Kidney (tissue), 14 donors: Measurements from ENCODE around the gene XPNPEP2. TPM values are rescaled to one million over a fixed set of nuclear protein-coding genes. Genes with fewer than 3 reads are reported as not detected.

Experiments
- DNase-seq, 5 donors: peaks; one replicate each; pipeline ENCODE4 v3.0.0-alpha.2; 2013 to 2020
- FAIRE-seq: peaks from 2 replicates; lab custom pipeline; 2012; peaks lifted over from hg19 to GRCh38; lab: Jason Lieb, UNC
- H3K27ac ChIP-seq, 2 donors: one replicate each; pipeline ENCODE4 v1.7.0; 2013; ENCODE audit warnings: low read depth in 2 of 2, low read length in 2 of 2, inconsistent platforms in 1 of 2
- H3K27me3 ChIP-seq: one replicate; pipeline ENCODE4 v1.7.1; 2013; ENCODE audit warnings: low read length, inconsistent platforms; ENCODE audit not compliant: control insufficient read depth, insufficient read depth
- H3K36me3 ChIP-seq, 3 donors: one replicate each; pipeline versions ENCODE4 v1.7.0 to v1.7.1; 2013; ENCODE audit warnings: low read length in 3 of 3, control low read depth in 1 of 3, inconsistent platforms in 1 of 3; ENCODE audit not compliant: insufficient read depth in 3 of 3, control insufficient read depth in 2 of 3
- H3K4me1 ChIP-seq, 3 donors: one replicate each; pipeline versions ENCODE4 v1.7.0 to v1.7.1; 2013; ENCODE audit warnings: low read length in 3 of 3, inconsistent platforms in 1 of 3, low read depth in 1 of 3; ENCODE audit not compliant: control insufficient read depth in 2 of 3, insufficient read depth in 2 of 3
- H3K4me3 ChIP-seq, 3 donors: one replicate each; pipeline versions ENCODE4 v1.7.0 to v1.8.1; 2013; ENCODE audit warnings: low read length in 3 of 3, control low read depth in 1 of 3, inconsistent platforms in 1 of 3
- H3K9ac ChIP-seq, 3 donors: one replicate each; pipeline versions ENCODE4 v1.7.0 to v1.7.1; 2013; ENCODE audit warnings: low read length in 3 of 3, control low read depth in 1 of 3, inconsistent platforms in 1 of 3
- H3K9me3 ChIP-seq, 3 donors: one replicate each; pipeline versions ENCODE4 v1.7.0 to v1.7.1; 2013; ENCODE audit warnings: low read length in 3 of 3, control low read depth in 1 of 3, inconsistent platforms in 1 of 3; ENCODE audit not compliant: control insufficient read depth in 2 of 3, insufficient read depth in 1 of 3
- intact Hi-C: fragments of 100-400 bp; cut with DNase I; formaldehyde crosslinking; loops from one replicate; pipeline ENCODE4 v1.11.1; 2022
- polyA plus RNA-seq: library from polyadenylated mRNA; stranded (reverse); fragments of 350-450 nt; fragmentation: Illumina TruSeq; extraction: RNeasy Lipid Tissue Mini Kit (QIAGEN cat#74804); gene quantifications from one replicate; pipeline ENCODE4 v1.2.3, GENCODE V29; 2014; ENCODE audit warnings: low read depth, low replicate concordance; ENCODE audit not compliant: insufficient read depth
- total RNA-seq: library from RNA; stranded (reverse); fragmentation: NEBNext Ultra II Directional; extraction: Animal tissue kit (Norgen Biotek cat#: 25700); gene quantifications from one replicate; pipeline ENCODE4 v1.2.1, GENCODE V29; 2021
- TF ChIP-seq, protein P1 (sequence below): IDR thresholded peaks from 3 replicates; pipeline ENCODE4 v1.5.1; 2012; ENCODE audit warnings: mild to moderate bottlenecking, moderate library complexity, borderline replicate concordance; ENCODE audit not compliant: insufficient read depth; ENCODE audit errors: extremely low read depth
- donor health status: control.
- donor health status: control.
- donor health status: control.
- donor health status: control.
- donor health status: control.
- donor health status: DM: yes; HTN: yes; CAD: no.
- donor health status: Normal renal cell carcinoma (clear cell type).

Gene XPNPEP2
- total and polyA plus RNA-seq, 2 donors from 2014 or later, result 2.0 to 78.6 TPM

DNA sequence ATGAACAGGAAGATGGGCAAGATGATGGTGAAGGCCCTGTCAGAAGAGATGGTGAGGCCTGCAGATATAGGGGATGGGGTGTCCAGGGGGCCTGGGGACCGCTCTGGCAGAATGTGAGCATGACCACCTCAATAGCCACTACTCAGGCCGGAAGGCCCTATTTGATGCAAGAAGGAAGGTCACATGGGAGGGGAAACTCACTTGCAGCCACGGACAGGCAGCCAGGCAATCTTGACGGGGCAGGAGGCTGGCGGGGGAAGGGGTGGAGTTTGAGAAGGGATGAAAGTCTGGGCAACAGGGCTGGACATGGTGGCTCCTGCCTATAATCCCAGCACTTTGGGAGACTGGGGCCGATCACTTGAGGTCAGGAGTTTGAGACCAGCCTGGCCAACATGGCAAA lies 49.7 kb downstream of the XPNPEP2 start:
- no peaks in the 10 kb centered on the region for H3K27me3 ChIP-seq
- no peak for DNase-seq
- no peak for FAIRE-seq
- no peak overlapping the region for H3K4me3 ChIP-seq
- no peaks in the 10 kb centered on the region for H3K4me1 ChIP-seq
- intact Hi-C loops, result no loop called here
- no peaks in the 10 kb centered on the region for H3K36me3 ChIP-seq
- no peaks in the 10 kb centered on the region for H3K9me3 ChIP-seq
- no peak overlapping the region for H3K9ac ChIP-seq
- TF ChIP-seq, protein P1, sequence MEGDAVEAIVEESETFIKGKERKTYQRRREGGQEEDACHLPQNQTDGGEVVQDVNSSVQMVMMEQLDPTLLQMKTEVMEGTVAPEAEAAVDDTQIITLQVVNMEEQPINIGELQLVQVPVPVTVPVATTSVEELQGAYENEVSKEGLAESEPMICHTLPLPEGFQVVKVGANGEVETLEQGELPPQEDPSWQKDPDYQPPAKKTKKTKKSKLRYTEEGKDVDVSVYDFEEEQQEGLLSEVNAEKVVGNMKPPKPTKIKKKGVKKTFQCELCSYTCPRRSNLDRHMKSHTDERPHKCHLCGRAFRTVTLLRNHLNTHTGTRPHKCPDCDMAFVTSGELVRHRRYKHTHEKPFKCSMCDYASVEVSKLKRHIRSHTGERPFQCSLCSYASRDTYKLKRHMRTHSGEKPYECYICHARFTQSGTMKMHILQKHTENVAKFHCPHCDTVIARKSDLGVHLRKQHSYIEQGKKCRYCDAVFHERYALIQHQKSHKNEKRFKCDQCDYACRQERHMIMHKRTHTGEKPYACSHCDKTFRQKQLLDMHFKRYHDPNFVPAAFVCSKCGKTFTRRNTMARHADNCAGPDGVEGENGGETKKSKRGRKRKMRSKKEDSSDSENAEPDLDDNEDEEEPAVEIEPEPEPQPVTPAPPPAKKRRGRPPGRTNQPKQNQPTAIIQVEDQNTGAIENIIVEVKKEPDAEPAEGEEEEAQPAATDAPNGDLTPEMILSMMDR, result no peak
- no peak overlapping the region for H3K27ac ChIP-seq

DNA sequence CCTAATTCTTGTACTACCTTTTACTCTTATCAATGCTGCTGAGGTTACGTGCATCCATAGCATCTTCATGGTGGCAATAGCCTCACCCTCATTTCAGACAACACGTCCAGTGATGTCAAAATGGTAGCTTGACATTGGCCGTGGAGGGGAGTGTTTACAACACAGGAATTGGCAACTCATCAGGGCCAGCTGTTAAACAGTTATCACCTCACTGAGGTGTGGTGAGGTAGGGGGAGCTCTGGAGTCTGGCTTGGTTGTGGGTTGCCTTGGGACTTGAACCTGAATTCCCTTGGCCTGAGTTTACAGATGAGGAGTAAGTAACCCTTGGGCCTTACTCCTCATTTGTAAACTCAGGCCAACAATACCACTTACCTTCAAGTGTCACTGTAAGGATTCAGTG lies 51.4 kb downstream of the XPNPEP2 start:
- no peaks in the 10 kb centered on the region for H3K27me3 ChIP-seq
- no peaks in the 10 kb centered on the region for H3K4me1 ChIP-seq
- H3K27ac ChIP-seq, result no peak overlapping the region
- H3K4me3 ChIP-seq, result no peak overlapping the region
- H3K36me3 ChIP-seq, result no peaks in the 10 kb centered on the region
- TF ChIP-seq, protein P1, result no peak
- DNase-seq, result no peak
- intact Hi-C loops, result no loop called here
- no peak overlapping the region for H3K9ac ChIP-seq
- FAIRE-seq, result no peak
- H3K9me3 ChIP-seq, result no peaks in the 10 kb centered on the region

DNA sequence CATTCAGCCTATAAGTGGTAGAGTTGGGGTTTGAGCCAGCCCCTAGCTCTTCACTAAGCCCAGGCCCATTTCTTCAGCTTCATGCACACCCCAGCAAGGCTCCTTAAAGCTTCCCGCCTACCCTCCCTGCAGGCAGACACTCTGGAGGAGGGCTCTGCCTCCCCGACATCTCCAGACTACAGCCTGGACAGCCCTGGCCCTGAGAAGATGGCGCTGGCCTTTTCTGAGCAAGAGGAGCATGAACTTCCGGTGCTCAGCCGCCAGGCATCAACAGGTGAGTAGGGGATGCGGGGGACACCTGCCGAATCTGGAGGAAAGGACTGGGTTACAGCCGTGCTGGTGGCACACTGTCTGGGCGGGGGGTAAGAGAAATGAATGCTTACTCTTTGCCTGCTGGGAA lies 52.0 kb downstream of the XPNPEP2 start:
- Histone ChIP-seq H3K9me3 (no peaks in the 10 kb centered on the region), H3K9ac (no peak overlapping the region), H3K36me3 (no peaks in the 10 kb centered on the region), H3K4me3 (no peak overlapping the region), H3K4me1 (no peaks in the 10 kb centered on the region), H3K27me3 (no peaks in the 10 kb centered on the region), H3K27ac (no peak overlapping the region)
- intact Hi-C loops, result no loop called here
- FAIRE-seq, result no peak
- no peak for DNase-seq
- TF ChIP-seq, protein P1, result no peak

- DNase-seq (no peak), FAIRE-seq (no peak)
- Histone ChIP-seq H3K4me1 (no peaks in the 10 kb centered on the region), H3K4me3 (no peak overlapping the region), H3K27ac (no peak overlapping the region), H3K36me3 (no peaks in the 10 kb centered on the region), H3K9ac (no peak overlapping the region), H3K27me3 (no peaks in the 10 kb centered on the region), H3K9me3 (no peaks in the 10 kb centered on the region)
- TF ChIP-seq, protein P1, result no peak
- intact Hi-C loops, result no loop called here
Measured at GRCh38 chrX:129791336-129791735, 52.6 kb downstream of the XPNPEP2 start.
